ENCODE data around the gene RNF169.
"Not testable (repeated sequence)": the region's sequence is repeated elsewhere in the genome, so short reads cannot be mapped to it uniquely, and the experiment has no call there.

RNF169 gene

DNA sequence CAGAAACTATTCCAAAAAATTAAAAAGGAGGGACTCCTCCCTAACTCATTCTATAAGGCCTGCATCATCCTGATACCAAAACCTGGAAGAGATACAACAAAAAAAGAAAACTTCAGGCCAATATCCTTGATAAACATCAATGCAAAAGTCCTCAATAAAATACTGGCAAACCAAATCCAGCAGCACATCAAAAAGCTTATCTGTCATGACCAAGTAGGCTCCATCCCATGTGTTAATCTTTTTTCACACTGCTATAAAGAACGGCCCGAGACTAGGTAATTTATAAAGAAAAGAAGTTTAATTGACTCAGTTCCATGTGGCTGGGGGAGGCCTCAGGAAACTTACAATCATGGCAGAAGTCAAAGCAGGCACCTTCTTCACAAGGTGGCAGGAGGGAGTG is 76.9 kb downstream of the RNF169 start:
- not testable (repeated sequence) for FAIRE-seq

DNA sequence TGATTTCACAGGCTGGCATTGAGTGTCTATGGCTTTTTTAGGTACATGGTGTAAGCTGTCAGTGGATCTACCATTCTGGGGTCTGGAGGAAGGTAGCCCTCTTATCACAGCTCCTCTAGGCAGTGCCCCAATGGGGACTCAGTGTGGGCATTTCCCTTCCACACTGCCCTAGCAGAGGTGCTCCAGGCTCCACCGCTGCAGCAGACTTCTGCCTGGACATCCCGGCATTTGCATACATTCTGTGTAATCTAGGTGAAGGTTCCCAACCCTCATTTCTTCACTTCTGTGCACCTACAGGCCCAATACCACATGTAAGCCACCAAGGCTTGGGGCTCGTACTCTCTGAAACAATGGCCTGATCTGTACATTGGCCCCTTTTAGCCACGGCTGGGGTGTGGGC is 78.3 kb downstream of the RNF169 start:
- no peak for FAIRE-seq

DNA sequence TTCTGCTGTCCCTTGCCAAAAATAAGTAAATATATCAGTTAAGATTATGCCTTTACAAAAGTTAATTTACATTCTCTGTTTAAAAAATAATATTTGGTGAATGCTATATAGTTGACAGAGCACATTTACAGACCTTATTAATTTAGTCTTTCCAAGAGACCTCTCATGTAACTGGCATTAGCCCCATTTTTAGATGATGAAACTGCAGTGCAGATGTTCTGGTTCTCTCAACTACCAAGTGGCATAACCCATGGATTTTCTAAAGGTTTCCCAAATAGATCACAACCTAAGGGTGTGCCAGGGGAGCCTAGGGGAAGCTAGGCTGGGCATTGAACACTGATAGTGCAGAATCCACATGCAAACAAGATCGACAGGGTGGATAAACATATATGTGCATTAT is 88.5 kb downstream of the RNF169 start:
- FAIRE-seq, result no peak

DNA sequence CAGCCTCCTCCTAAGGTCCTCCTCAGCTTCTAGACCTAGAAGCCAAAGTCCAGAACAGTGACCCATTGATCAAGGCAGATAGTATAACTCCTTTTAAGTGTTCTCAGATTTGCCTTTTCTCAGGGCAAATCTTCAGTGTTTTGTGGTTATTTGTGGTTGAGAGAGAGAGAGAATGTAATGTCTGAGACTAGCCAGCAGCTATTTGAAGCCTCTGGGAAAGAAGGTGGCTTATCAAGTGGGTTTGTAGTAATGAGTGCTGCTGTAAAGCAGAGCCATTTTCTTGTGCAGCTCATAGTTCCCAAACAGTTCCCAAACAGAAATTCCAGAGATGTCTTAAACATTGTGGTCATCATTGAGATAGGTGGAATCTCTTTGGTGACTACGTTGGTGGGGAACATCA is 89.5 kb downstream of the RNF169 start:
- FAIRE-seq, result no peak

DNA sequence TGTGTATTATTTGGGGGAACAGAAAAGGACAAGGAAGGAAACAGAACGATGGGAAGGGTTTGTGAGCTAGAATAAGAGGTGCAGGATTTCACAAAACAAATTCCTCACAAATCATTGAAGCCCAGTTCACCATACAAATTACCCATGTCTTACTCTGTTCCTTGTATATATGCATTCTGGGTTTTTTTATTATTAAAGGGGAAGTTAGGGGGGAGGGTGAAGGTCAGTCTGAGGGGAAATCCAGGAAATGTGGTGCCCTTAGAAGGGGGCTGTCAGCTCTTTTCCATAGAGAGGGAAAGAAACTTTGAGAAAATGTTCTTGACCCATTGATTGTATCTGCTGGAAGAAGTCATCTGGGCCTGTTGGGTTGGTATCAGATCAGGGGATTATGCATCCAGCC is 90.8 kb downstream of the RNF169 start:
- no peak for FAIRE-seq

DNA sequence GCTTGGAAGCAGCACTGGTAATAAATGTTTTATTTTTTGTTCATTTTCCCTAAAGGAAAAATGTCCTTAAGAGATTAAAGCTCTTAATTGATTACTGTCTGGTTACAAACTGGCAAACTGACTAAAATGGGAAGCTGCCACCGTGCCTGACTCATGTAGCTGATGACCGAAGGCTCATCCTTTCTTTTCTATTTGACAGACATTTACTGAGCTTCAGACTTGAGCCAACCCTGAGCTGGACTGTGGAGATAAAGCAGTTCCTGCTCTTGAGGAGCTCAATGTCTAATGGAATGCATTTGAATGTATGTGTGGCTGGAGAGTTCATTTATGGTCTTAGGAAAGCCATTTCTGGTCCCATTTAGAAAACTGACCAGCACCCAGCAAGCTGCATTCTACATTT is 91.3 kb downstream of the RNF169 start:
- FAIRE-seq, result no peak

DNA sequence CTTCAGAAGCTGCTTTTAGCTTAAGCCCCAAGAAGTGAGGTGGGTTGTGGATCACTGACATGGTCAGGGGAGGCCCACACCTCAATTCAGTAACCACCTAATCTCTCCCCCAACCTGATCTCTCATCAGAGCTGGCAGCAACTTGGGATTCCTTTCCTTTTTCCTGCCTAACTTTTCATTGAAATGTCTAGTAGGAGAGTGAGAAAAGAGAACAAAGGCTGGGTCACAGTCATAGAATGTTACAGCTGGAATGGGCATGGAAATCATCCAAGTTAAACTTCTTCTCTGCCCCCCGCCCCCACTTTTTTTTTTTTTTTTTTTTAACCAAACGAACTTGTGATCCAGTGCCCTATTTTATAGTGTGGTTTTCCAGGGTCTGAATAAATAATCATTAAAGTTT is 91.8 kb downstream of the RNF169 start:
- no peak for FAIRE-seq

DNA sequence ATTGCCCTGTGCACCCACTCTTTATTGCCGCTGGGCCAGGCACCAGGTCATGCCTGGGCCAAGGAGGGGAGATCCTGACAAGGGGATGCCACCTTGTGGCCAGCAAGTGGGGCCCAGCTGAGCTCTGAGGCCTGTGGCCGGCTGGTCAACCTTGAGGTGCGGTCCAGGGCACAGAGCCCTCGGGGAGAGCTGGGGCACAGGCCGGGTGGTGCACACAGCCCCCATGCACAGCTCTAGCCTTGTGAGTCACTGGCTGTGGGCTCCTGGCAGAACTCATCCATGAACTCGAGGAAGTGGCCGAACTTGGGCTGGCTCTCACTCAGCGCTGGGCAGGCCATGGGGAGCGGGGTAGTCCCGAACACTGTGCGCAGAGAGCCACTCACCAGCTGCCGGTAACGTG is 94.3 kb downstream of the RNF169 start:
- no peak for FAIRE-seq

DNA sequence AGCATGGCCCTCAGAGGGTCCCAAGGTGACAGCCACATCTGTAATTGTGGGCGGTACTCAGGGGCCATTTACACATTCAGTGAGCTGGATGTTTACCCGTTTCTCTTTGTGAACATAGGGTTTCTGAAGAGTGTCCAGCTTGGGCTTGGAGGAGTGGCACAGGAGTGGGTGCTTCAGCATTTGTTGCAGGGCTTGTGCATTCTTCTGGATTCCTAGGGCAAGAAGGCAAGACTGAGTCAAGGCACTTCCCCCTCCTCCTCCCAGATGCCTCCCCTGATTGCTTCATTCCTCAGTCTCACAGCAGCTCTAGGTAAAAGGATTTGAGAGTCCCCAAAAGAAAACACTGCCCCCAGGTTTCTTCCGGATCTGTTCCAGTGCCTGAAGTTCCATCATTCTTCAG is 95.4 kb downstream of the RNF169 start:
- FAIRE-seq, result no peak

DNA sequence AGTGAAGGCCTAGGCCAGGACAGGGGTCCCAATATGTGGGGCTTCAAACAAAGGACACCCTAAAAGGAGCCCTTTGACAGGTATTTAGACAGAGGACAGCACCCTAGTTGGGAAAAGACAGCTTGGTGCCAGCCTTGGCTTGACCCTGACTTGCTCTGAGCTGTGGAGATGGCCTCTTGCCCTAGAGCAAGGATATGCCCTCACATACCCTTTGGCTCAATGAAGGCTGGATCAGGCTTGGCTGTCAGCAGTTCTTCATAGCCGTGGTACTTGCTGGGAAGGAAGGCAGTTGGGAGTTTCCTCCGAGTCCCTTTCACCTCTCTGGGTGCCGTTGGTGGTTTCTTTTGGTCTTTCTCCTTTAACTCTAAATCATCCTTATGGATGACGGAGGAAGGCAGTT is 96.2 kb downstream of the RNF169 start:
- no peak for FAIRE-seq

DNA sequence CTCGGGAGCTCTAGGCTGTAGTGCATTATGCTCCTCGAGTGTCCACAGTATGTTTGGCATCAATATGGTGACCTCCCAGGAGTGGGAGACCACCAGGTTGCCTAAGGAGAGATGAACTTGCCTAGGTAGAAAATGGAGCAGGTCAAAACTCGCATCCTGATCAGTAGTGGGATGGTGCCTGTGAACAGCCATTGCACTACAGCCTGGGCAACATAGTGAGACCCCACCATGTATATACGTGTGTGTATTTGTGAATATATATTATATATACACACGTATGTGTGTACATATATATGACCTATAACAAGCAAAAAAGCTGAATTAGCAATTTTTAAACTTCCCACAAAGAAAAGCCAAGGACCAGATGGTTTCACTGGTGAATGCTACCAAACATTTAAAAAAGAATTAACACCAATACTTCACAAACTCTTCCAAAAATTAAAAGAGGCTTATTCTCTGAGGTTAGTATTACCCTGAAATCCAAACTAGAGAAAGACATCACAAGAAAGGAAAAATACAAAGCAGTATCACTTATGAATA is 97.4 kb downstream of the RNF169 start:
- FAIRE-seq, result no peak

DNA sequence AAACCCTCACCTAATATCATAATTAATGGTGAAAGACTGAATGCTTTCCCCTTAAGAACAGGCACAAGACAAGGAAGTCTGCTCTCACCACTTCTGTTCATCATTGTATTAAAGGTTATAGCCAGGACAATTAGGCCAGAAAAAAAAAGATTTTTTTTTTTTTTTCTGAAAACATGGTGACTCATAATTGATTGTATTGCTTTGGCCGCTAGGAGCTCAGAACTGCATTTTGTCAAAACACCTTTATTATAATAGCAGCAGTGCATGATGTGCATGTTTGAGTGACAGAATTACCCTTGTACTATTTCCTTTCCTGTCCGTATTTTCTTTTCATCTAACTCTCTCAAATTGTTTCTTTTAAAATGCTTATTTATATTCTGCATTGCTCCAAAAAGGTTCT is 98.1 kb downstream of the RNF169 start:
- FAIRE-seq, result no peak

DNA sequence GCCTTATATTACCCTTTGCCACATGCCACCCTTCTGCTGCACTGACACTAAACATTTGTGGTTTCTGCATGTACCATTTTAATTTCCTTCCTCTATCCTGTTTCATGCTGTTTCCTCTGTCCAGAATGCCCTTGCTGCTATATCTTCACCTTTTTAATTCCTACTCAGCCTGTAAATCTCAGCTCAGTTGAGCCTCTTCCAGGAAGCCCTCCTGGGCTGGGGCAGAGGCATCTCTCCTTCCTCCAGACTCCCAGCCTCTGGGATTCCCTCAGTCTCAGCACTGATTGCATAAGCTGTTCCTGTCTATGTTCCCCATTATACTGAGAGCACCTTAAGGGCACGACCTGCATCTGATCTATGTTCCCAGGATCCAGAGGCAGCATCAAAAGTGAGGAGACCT is 98.7 kb downstream of the RNF169 start:
- FAIRE-seq, result no peak

DNA sequence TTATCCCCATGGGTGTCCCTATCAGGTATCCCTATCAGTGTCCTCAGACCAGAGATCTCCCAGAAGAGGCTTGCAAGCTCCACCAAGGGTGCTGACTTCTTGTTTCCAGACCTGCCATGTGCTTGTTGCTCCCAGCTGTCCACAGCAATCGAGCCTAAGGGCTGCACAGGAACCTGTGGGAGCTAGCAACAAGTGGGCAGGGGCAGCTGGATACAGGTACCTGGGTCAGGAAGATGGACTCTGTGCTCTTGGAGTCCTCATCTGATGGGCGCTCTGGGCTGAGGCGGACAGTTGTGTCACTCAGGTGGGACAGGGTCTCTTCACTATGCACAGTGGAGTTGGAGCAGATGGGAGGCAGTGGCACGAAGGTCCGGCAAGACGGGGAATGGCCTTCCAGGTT is 99.2 kb downstream of the RNF169 start:
- FAIRE-seq, result no peak

DNA sequence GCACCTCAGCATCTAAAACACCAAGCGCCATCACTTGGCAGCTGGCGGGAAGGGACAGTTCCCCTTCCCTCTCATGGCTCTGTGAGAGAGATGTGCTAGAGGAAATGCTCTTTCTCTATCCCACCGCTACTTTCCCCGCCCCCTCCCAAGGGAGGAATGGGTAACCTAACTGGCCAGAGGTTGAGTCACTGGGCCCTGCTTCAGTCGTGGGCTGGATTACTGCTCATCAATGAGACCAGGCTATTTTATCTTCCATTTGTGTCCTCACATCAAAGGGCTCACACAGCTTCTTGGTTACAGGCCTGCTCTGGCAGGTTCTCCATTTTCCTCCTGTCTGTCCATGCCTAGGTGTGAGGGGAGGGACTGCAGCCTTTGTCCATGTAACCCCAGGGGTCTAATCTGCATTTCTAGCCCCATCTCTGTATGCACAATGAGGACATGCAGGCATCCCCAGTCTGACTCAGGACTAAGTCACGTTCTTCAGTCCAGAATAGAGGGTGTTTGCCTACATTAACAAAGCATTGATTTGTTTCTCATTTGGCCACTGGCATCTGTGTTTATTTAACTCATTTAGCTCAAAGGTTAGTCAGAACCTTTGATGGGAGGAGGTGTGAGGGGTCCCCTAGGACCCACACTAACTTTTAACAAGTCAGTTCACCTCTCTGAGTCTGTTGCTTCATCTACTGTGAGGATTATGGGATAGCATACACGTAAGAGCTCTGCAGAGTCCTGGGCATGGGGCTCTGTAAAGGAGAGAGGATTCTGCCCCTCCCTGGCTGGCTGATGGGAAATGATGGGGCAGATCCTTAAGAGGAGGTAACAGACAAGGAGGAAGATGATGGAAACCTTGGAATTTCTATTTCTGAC is 101.1 kb downstream of the RNF169 start:
- no peak for FAIRE-seq

DNA sequence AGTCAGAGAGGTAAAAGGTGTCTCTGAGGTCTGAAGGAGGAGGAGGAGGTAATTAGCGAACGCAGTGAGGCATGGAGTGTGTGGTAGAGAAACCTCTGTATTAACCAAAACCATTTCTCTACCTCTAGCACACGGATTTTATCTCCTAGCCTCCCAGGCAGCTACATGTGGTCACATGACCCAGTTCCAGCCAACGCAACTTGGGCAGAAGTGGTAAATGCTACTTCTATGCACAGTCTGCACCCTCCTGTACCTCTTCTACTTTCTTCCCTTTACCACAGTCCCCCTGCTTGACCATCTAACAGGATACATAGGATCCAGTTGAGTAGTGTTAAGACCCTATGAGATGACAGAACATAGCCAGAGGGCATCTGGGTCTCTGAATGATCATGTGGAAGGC is 104.6 kb downstream of the RNF169 start:
- no peak for FAIRE-seq

DNA sequence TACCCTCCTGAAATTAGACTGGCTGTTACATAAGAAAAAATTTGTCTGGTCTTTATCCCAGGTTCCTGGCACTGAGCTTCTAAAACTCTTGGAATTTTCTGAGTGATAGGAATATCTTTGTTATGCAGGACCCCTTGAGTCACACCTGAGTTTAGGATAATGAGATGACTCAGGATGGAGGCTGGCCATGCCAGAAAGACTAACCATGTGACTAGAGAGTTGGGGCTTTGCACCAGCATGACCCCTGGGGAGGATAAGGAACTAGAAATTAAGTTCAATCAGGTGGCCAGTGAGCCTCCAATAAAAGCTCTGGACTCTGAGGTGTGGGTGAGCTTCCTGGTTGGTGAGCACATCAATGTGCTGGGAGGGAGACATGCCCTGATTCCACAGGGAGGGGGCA is 112.1 kb downstream of the RNF169 start:
- FAIRE-seq, result no peak

DNA sequence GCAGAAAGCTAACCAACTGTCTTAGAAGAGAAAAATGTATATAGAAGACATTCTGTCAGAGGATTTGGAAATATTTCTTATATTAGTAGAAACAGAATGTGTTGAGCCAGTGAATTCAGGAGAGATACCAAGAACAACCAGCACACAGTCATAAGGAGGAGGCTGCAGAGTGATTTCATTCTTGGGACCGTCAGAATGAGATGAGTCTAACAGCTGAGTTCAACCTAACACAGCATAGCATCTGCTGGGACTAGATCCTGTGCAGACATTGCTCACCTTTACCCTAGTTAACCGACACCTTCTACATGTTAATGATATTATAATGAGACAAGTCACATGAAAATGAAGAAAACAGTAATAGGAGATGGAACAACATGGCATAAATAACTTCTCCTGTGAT is 114.8 kb downstream of the RNF169 start:
- FAIRE-seq, result no peak

DNA sequence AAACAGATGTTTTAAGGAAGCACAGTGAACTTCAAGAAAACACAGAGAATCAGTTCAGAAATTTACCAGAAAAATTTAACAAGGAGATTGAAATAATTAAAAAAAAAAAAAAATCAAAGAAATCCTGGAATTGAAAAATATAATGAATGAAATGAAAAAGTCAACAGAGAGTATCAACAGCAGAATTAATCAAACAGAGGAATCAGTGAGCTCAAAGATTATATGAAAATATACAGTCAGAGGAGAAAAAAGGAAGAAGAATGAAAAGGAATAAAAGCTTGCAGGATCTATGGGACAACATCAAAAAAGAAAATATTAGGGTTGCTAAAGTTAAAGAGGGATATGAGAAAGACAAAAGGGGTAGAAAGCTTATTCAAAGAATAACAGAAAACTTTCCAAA is 117.9 kb downstream of the RNF169 start:
- no peak for FAIRE-seq

DNA sequence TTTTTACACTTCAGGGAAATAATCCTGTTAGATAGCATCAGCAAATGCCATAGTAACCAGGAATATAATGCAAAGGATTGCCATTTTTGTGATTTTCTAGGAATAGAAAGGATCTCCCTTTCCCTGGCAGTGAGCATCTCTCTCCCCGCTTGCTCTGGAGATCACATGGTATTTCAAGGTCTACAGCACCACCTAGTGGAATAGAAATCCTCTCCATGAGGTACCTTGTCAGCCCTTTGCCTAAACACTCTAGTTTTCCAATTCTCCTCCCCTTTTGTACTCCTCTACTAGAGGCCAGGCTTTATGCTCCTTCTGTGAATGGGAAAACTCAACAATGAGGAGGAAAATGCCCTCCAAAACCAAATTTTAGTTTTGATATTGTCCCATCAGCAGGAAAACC is 121.8 kb downstream of the RNF169 start:
- no peak for FAIRE-seq

DNA sequence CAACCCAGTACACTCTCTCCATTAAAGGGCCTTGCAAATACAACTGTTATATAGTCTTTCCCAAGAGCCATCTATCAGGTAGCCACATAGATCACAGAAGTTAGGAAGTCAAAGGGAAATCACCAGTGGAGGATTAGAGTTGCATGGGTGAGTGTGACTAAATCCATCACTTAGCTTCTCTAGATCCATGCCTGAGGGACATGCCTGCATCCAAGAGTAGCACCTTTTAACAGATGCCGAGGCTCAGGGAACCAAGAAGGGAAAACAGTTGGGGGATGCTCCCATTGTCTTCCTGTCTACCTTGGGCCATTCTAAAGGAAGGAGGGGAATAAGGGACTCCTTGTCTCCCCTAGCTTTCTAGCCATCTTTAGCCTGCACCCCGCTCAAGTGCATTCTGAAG is 122.4 kb downstream of the RNF169 start:
- no peak for FAIRE-seq

DNA sequence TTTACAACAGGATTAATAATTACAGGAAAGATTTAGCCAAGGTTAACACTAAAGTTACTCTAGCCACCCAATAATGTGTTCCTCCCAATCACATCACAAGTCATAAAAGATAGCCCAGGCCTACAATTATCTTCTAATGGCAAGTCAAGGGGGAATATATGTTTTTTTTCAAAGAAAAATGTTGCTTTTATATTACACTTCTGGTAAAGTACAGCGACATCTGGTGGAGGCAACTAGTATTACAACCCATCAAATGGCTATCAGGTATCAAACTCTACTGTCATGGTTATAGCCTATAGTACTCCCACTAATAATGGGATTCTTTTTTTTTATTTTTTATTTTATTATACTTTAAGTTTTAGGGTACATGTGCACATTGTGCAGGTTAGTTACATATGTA is 128.5 kb downstream of the RNF169 start:
- no peak for FAIRE-seq
